ENCODE measurements around the gene TNIK.

- peak; percentile 26; the same call in 1 of the 2 replicates for TF ChIP-seq CTCF (conservative IDR thresholded peaks at IDR 0.05; ENCODE audit: low read depth, low read length)
- TF ChIP-seq EZH2 (IDR thresholded peaks at IDR 0.05; ENCODE audit: low read length, unreplicated experiment), result no peak
Observed at GRCh38 chr3:171460725-171461524, 720 bp upstream of the TNIK start.
